Loucy (cell line): ENCODE results near the gene GNAQ.
A peak's percentile ranks its signal among the peaks of the same experiment; 100 is the strongest.

Experiments
- H2AFZ ChIP-seq: fragments of 200-600 bp; sonication (generic); 2 replicates; pipeline ENCODE4 v1.6.0; 2016; ENCODE audit warnings: antibody characterized with exemption, mild to moderate bottlenecking, low read length, moderate library complexity
- H3F3A ChIP-seq: fragments of 200-600 bp; 2 replicates; pipeline ENCODE4 v1.6.0; 2016; ENCODE audit warnings: antibody characterized with exemption, low read depth, mild to moderate bottlenecking
- H3K27me3 ChIP-seq: fragments of 200-600 bp; sonication (generic); 2 replicates; pipeline ENCODE4 v1.6.1; 2014; ENCODE audit warnings: low read length, mild to moderate bottlenecking; ENCODE audit not compliant: insufficient read depth, poor library complexity, severe bottlenecking
- H3K36me3 ChIP-seq: fragments of 200-600 bp; sonication (generic); 2 replicates; pipeline ENCODE4 v1.6.1; 2016; ENCODE audit warnings: low read length; ENCODE audit not compliant: insufficient read depth
- H3K4me1 ChIP-seq: fragments of 200-600 bp; sonication (generic); 2 replicates; pipeline ENCODE4 v1.5.1; 2014; ENCODE audit warnings: low read length, mild to moderate bottlenecking; ENCODE audit not compliant: insufficient read depth, poor library complexity, severe bottlenecking
- H3K4me2 ChIP-seq: fragments of 200-600 bp; sonication (generic); 2 replicates; pipeline ENCODE4 v1.6.0; 2014; ENCODE audit warnings: antibody characterized with exemption, low read length, low read depth, mild to moderate bottlenecking; ENCODE audit not compliant: poor library complexity, severe bottlenecking
- H3K4me3 ChIP-seq: fragments of 200-600 bp; sonication (generic); 2 replicates; pipeline ENCODE4 v1.5.1; 2014; ENCODE audit warnings: low read length, mild to moderate bottlenecking, mixed read lengths; ENCODE audit not compliant: poor library complexity, severe bottlenecking
- H3K79me2 ChIP-seq: fragments of 200-600 bp; sonication (generic); 2 replicates; pipeline ENCODE4 v1.6.1; 2014; ENCODE audit warnings: low read length; ENCODE audit not compliant: insufficient read depth
- H3K9ac ChIP-seq: fragments of 200-600 bp; sonication (generic); 2 replicates; pipeline ENCODE4 v1.6.0; 2014; ENCODE audit warnings: mild to moderate bottlenecking, low read depth, low read length, moderate library complexity; ENCODE audit not compliant: poor library complexity, severe bottlenecking
- H3K9me2 ChIP-seq: fragments of 200-600 bp; sonication (generic); replicated peaks from 2 replicates; pipeline ENCODE4 v1.6.1; 2016; ENCODE audit warnings: low read depth, low read length, mixed read lengths
- H3K9me3 ChIP-seq: fragments of 200-600 bp; sonication (generic); 2 replicates; pipeline ENCODE4 v1.6.1; 2014; ENCODE audit warnings: mild to moderate bottlenecking, antibody characterized with exemption, low read length, low read depth; ENCODE audit not compliant: insufficient read depth
- H4K20me1 ChIP-seq: fragments of 200-600 bp; sonication (generic); 2 replicates; pipeline ENCODE4 v1.6.0; 2014; ENCODE audit warnings: antibody characterized with exemption, low read length, mild to moderate bottlenecking; ENCODE audit not compliant: insufficient read depth, poor library complexity, severe bottlenecking
- CTCF ChIP-seq: fragments of 200-600 bp; sonication (generic); conservative IDR thresholded peaks from 2 replicates; pipeline ENCODE4 v1.5.1; 2014; ENCODE audit warnings: mild to moderate bottlenecking, antibody characterized with exemption, low read length
- EZH2phosphoT487 ChIP-seq: fragments of 200-600 bp; IDR thresholded peaks from 2 replicates; pipeline ENCODE4 v1.6.1; 2018; ENCODE audit warnings: antibody characterized with exemption, mild to moderate bottlenecking, moderate library complexity, borderline replicate concordance

Gene GNAQ

GRCh38 chr9:77848897-77849296 is 182.7 kb downstream of the GNAQ start:
- Histone ChIP-seq H3K9me2 (no peaks in the 10 kb centered on the region), H3K27me3 (no peaks in the 10 kb centered on the region), H2AFZ (no peak overlapping the region), H3K4me2 (no peak overlapping the region), H4K20me1 (peaks cover 48% of the 10 kb centered on the region), H3K9me3 (no peaks in the 10 kb centered on the region), H3K36me3 (peaks cover 26% of the 10 kb centered on the region; the same call in 1 of the 2 replicates), H3K4me3 (no peak overlapping the region), H3K4me1 (peaks cover 44% of the 10 kb centered on the region), H3K9ac (no peak overlapping the region), H3K79me2 (peaks cover 97% of the 10 kb centered on the region), H3F3A (peaks cover 3% of the 10 kb centered on the region; the same call in 1 of the 2 replicates)
- TF ChIP-seq EZH2phosphoT487: no peak
- TF ChIP-seq CTCF: no peak

- Histone ChIP-seq H3K4me1 (peaks cover 47% of the 10 kb centered on the region), H2AFZ (no peak overlapping the region), H3K9me3 (no peaks in the 10 kb centered on the region), H3F3A (peaks cover 3% of the 10 kb centered on the region; the same call in 1 of the 2 replicates), H3K9me2 (no peaks in the 10 kb centered on the region), H3K4me2 (peak overlapping the region; percentile 61), H3K9ac (no peak overlapping the region), H3K36me3 (peaks cover 26% of the 10 kb centered on the region; the same call in 1 of the 2 replicates), H3K27me3 (no peaks in the 10 kb centered on the region), H4K20me1 (peaks cover 48% of the 10 kb centered on the region), H3K4me3 (no peak overlapping the region), H3K79me2 (peaks cover 97% of the 10 kb centered on the region)
- no peak for TF ChIP-seq CTCF
- no peak for TF ChIP-seq EZH2phosphoT487
Measured at GRCh38 chr9:77848404-77848803, 183.2 kb downstream of the GNAQ start.

GRCh38 chr9:77847626-77848025 is 184.0 kb downstream of the GNAQ start:
- peak overlapping the region; percentile 61 for H3K4me2 ChIP-seq
- peak overlapping the region; percentile 13 for H3K4me3 ChIP-seq
- peaks cover 26% of the 10 kb centered on the region; the same call in 1 of the 2 replicates for H3K36me3 ChIP-seq
- no peak overlapping the region for H2AFZ ChIP-seq
- H4K20me1 ChIP-seq: peaks cover 44% of the 10 kb centered on the region
- peaks cover 3% of the 10 kb centered on the region; the same call in 1 of the 2 replicates for H3F3A ChIP-seq
- no peaks in the 10 kb centered on the region for H3K27me3 ChIP-seq
- H3K9me3 ChIP-seq: no peaks in the 10 kb centered on the region
- H3K4me1 ChIP-seq: peaks cover 40% of the 10 kb centered on the region
- H3K9me2 ChIP-seq: no peaks in the 10 kb centered on the region
- peak overlapping the region; percentile 36 for H3K9ac ChIP-seq
- peaks cover 97% of the 10 kb centered on the region for H3K79me2 ChIP-seq
- TF ChIP-seq EZH2phosphoT487: no peak
- TF ChIP-seq CTCF: no peak
